Lower leg skin (tissue), 3 donors: ENCODE results near the gene SLC7A10.

Experiments
- CTCF ChIP-seq, 3 donors: fragments of 450-650 bp; IDR thresholded peaks; one replicate each; pipeline ENCODE4 v1.5.1; 2016; ENCODE audit warnings: antibody characterized with exemption in 3 of 3, mild to moderate bottlenecking in 3 of 3, moderate library complexity in 2 of 3
- POLR2A ChIP-seq, 2 donors: fragments of 450-650 bp; IDR thresholded peaks; one replicate each; pipeline ENCODE4 v1.6.1; 2016 to 2017; ENCODE audit warnings: antibody characterized with exemption in 2 of 2, mild to moderate bottlenecking in 1 of 2, moderate library complexity in 1 of 2

GRCh38 chr19:33225458-33225926 lies at the start of gene SLC7A10:
- TF ChIP-seq POLR2A (IDR thresholded peaks at IDR 0.05) (no peak), CTCF (IDR thresholded peaks at IDR 0.05) (no peak)
